Neural cell (in vitro differentiated cells): Measurements from ENCODE around the gene CNOT10. TPM values are rescaled to one million over a fixed set of nuclear protein-coding genes. Genes with fewer than 3 reads are reported as not detected.

Source experiments
- H2AFZ ChIP-seq: fragments of 200-600, 300-800 bp; sonication (generic), shearing (Covaris generic); 2 replicates; pipeline ENCODE4 v1.6.0; 2014; ENCODE audit warnings: low read depth, mild to moderate bottlenecking, antibody characterized with exemption, low read length, moderate library complexity
- H3F3A ChIP-seq: fragments of 200-600 bp; shearing (Covaris generic); 2 replicates; pipeline ENCODE4 v1.6.1; 2016; ENCODE audit warnings: mild to moderate bottlenecking, moderate library complexity, mixed read lengths, antibody characterized with exemption, low read length; ENCODE audit not compliant: insufficient read depth, poor library complexity, severe bottlenecking
- H3K27ac ChIP-seq: fragments of 200-600, 300-800 bp; sonication (generic), shearing (Covaris generic); 2 replicates; pipeline ENCODE4 v1.5.1; 2014; ENCODE audit warnings: mild to moderate bottlenecking, low read length, moderate library complexity
- H3K27me3 ChIP-seq: fragments of 300-800, 200-600 bp; sonication (generic), shearing (Covaris generic); 2 replicates; pipeline ENCODE4 v1.6.0; 2014; ENCODE audit warnings: mild to moderate bottlenecking, low read depth, low read length, moderate library complexity; ENCODE audit not compliant: insufficient read depth
- H3K36me3 ChIP-seq: fragments of 300-800, 200-600 bp; sonication (generic), shearing (Covaris generic); 2 replicates; pipeline ENCODE4 v1.5.1; 2014; ENCODE audit warnings: mild to moderate bottlenecking, antibody characterized with exemption, low read length, moderate library complexity; ENCODE audit not compliant: insufficient read depth
- H3K4me2 ChIP-seq: fragments of 300-800, 200-600 bp; sonication (generic), shearing (Covaris generic); 2 replicates; pipeline ENCODE4 v1.6.0; 2014; ENCODE audit warnings: mild to moderate bottlenecking, low read length
- H3K4me3 ChIP-seq: fragments of 300-800, 200-600 bp; sonication (generic), shearing (Covaris generic); 2 replicates; pipeline ENCODE4 v1.5.1; 2014; ENCODE audit warnings: mild to moderate bottlenecking, low read length, moderate library complexity
- H3K79me2 ChIP-seq: fragments of 200-600 bp; shearing (Covaris generic); replicated peaks from 2 replicates; pipeline ENCODE4 v1.6.0; 2014; ENCODE audit warnings: mild to moderate bottlenecking, low read length, moderate library complexity; ENCODE audit not compliant: insufficient read depth
- H3K9ac ChIP-seq: fragments of 300-800, 200-600 bp; sonication (generic), shearing (Covaris generic); 2 replicates; pipeline ENCODE4 v1.6.1; 2016; ENCODE audit warnings: mild to moderate bottlenecking, low read length, mixed read lengths
- H3K9me2 ChIP-seq: fragments of 200-600 bp; shearing (Covaris generic); 2 replicates; pipeline ENCODE4 v1.6.1; 2016; ENCODE audit warnings: mild to moderate bottlenecking, low read length, mixed read lengths; ENCODE audit not compliant: insufficient read depth
- H3K9me3 ChIP-seq: fragments of 200-600, 300-800 bp; sonication (generic), shearing (Covaris generic); 2 replicates; pipeline ENCODE4 v1.6.1; 2016; ENCODE audit warnings: mild to moderate bottlenecking, mixed run types, low read length, moderate library complexity, mixed read lengths
- H4K20me1 ChIP-seq: fragments of 200-600 bp; shearing (Covaris generic); 2 replicates; pipeline ENCODE4 v1.6.1; 2016; ENCODE audit warnings: mild to moderate bottlenecking, mixed run types; ENCODE audit not compliant: insufficient read depth
- CTCF ChIP-seq: fragments of 450-650 bp; IDR thresholded peaks from 2 replicates; pipeline ENCODE4 v1.5.1; 2014; ENCODE audit warnings: antibody characterized with exemption, mild to moderate bottlenecking, moderate library complexity; ENCODE audit not compliant: poor library complexity, severe bottlenecking
- EP300 ChIP-seq: fragments of 450-650 bp; conservative IDR thresholded peaks from 2 replicates; pipeline ENCODE4 v1.6.1; 2014; ENCODE audit warnings: antibody characterized with exemption, mild to moderate bottlenecking, moderate library complexity; ENCODE audit not compliant: poor library complexity, severe bottlenecking
- EZH2 ChIP-seq: fragments of 200-600, 300-800 bp; shearing (Covaris generic), sonication (generic); IDR thresholded peaks from 2 replicates; pipeline ENCODE4 v1.6.1; 2014; ENCODE audit warnings: antibody characterized with exemption, low read length, borderline replicate concordance, mild to moderate bottlenecking; ENCODE audit not compliant: insufficient read depth, poor library complexity, severe bottlenecking
- MXI1 ChIP-seq: fragments of 450-650 bp; conservative IDR thresholded peaks from 2 replicates; pipeline ENCODE4 v1.6.1; 2014; ENCODE audit warnings: antibody characterized with exemption, mild to moderate bottlenecking; ENCODE audit not compliant: poor library complexity, severe bottlenecking
- POLR2AphosphoS5 ChIP-seq: IDR thresholded peaks from 2 replicates; pipeline ENCODE4 v1.6.1; 2012
- RAD21 ChIP-seq: fragments of 450-650 bp; conservative IDR thresholded peaks from 2 replicates; pipeline ENCODE4 v1.6.1; 2014; ENCODE audit warnings: antibody characterized with exemption, mild to moderate bottlenecking, moderate library complexity
- SMC3 ChIP-seq: fragments of 450-650 bp; conservative IDR thresholded peaks from 2 replicates; pipeline ENCODE4 v1.6.1; 2014; ENCODE audit warnings: antibody characterized with exemption, mild to moderate bottlenecking, moderate library complexity; ENCODE audit not compliant: poor library complexity
- TAF1 ChIP-seq: IDR thresholded peaks from 2 replicates; pipeline ENCODE4 v1.6.1; 2012; ENCODE audit warnings: low read depth
- polyA plus RNA-seq: library from polyadenylated mRNA; depleted of rRNA; stranded (reverse); fragments of >200 nt; gene quantifications from 2 replicates; pipeline ENCODE4 v1.2.3, GENCODE V29; 2014
- TF ChIP-seq, protein P1 (sequence below): IDR thresholded peaks from 2 replicates; pipeline ENCODE4 v1.6.1; 2012; ENCODE audit warnings: borderline replicate concordance

Gene CNOT10
- polyA plus RNA-seq, 1 donor from 2014 or later, result 53.8 TPM

- Histone ChIP-seq H4K20me1 (no peaks in the 10 kb centered on the region), H3K4me3 (no peak overlapping the region), H3K9ac (no peak overlapping the region), H3K27ac (no peak overlapping the region), H3K36me3 (no peaks in the 10 kb centered on the region), H3K9me2 (no peaks in the 10 kb centered on the region), H2AFZ (no peak overlapping the region), H3K4me2 (no peak overlapping the region), H3K79me2 (no peaks in the 10 kb centered on the region), H3K27me3 (no peaks in the 10 kb centered on the region), H3K9me3 (no peaks in the 10 kb centered on the region), H3F3A (no peaks in the 10 kb centered on the region)
- TF ChIP-seq SMC3 (no peak), RAD21 (no peak), POLR2AphosphoS5 (no peak), EP300 (no peak)
- TF ChIP-seq, protein P1, sequence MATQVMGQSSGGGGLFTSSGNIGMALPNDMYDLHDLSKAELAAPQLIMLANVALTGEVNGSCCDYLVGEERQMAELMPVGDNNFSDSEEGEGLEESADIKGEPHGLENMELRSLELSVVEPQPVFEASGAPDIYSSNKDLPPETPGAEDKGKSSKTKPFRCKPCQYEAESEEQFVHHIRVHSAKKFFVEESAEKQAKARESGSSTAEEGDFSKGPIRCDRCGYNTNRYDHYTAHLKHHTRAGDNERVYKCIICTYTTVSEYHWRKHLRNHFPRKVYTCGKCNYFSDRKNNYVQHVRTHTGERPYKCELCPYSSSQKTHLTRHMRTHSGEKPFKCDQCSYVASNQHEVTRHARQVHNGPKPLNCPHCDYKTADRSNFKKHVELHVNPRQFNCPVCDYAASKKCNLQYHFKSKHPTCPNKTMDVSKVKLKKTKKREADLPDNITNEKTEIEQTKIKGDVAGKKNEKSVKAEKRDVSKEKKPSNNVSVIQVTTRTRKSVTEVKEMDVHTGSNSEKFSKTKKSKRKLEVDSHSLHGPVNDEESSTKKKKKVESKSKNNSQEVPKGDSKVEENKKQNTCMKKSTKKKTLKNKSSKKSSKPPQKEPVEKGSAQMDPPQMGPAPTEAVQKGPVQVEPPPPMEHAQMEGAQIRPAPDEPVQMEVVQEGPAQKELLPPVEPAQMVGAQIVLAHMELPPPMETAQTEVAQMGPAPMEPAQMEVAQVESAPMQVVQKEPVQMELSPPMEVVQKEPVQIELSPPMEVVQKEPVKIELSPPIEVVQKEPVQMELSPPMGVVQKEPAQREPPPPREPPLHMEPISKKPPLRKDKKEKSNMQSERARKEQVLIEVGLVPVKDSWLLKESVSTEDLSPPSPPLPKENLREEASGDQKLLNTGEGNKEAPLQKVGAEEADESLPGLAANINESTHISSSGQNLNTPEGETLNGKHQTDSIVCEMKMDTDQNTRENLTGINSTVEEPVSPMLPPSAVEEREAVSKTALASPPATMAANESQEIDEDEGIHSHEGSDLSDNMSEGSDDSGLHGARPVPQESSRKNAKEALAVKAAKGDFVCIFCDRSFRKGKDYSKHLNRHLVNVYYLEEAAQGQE, result no peak
Measured at GRCh38 chr3:32641356-32641755, 43.6 kb upstream of the CNOT10 start.

DNA sequence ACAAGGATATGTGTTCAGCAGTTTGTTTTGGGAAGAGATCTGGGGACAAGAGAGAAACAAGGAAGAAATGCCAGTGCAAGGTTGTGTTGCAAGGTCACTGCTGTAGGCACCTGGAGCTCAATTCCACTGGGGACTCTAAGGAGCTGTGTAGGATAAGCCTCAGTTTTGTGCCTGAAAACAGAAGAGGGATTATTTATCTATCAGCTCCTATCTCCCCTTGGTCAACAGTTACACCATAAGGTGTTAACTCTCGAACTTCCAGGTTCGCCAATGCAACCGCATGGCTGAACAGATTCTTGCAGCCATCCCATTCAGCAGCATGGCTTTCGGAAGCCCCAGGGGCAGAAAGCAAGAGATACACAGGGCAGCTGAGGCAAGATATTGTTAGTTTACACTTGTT, 41.6 kb upstream of the CNOT10 start:
- no peak overlapping the region for H2AFZ ChIP-seq
- no peak overlapping the region for H3K9ac ChIP-seq
- H3K79me2 ChIP-seq, result no peaks in the 10 kb centered on the region
- no peaks in the 10 kb centered on the region for H3F3A ChIP-seq
- TF ChIP-seq TAF1, result no peak
- TF ChIP-seq RAD21, result no peak
- no peak for TF ChIP-seq SMC3
- no peak for TF ChIP-seq POLR2AphosphoS5
- no peak for TF ChIP-seq CTCF
- TF ChIP-seq, protein P1, result no peak
- no peak for TF ChIP-seq EZH2
- TF ChIP-seq EP300, result no peak
- no peak for TF ChIP-seq MXI1
- no peak overlapping the region for H3K27ac ChIP-seq
- H3K4me3 ChIP-seq, result no peak overlapping the region
- H3K9me3 ChIP-seq, result no peaks in the 10 kb centered on the region
- no peaks in the 10 kb centered on the region for H3K36me3 ChIP-seq
- H3K9me2 ChIP-seq, result no peaks in the 10 kb centered on the region
- no peak overlapping the region for H3K4me2 ChIP-seq
- no peaks in the 10 kb centered on the region for H3K27me3 ChIP-seq
- H4K20me1 ChIP-seq, result no peaks in the 10 kb centered on the region
